GM08714 (cell line): ENCODE results near the gene TGM3.
"Not testable (repeated sequence)": the region's sequence is repeated elsewhere in the genome, so short reads cannot be mapped to it uniquely, and the experiment has no call there.

Source experiments
- H3K4me3 ChIP-seq: fragments of 200-500 bp; sonication (Bioruptor generic); 2 replicates; pipeline ENCODE4 v1.5.1; 2014; ENCODE audit warnings: mild to moderate bottlenecking, low read length, inconsistent platforms
- ZNF274 ChIP-seq: IDR thresholded peaks from 2 replicates; pipeline ENCODE4 v1.6.1; 2012; ENCODE audit warnings: mild to moderate bottlenecking, low read depth, low read length

Gene TGM3, protein sequence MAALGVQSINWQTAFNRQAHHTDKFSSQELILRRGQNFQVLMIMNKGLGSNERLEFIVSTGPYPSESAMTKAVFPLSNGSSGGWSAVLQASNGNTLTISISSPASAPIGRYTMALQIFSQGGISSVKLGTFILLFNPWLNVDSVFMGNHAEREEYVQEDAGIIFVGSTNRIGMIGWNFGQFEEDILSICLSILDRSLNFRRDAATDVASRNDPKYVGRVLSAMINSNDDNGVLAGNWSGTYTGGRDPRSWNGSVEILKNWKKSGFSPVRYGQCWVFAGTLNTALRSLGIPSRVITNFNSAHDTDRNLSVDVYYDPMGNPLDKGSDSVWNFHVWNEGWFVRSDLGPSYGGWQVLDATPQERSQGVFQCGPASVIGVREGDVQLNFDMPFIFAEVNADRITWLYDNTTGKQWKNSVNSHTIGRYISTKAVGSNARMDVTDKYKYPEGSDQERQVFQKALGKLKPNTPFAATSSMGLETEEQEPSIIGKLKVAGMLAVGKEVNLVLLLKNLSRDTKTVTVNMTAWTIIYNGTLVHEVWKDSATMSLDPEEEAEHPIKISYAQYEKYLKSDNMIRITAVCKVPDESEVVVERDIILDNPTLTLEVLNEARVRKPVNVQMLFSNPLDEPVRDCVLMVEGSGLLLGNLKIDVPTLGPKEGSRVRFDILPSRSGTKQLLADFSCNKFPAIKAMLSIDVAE

DNA sequence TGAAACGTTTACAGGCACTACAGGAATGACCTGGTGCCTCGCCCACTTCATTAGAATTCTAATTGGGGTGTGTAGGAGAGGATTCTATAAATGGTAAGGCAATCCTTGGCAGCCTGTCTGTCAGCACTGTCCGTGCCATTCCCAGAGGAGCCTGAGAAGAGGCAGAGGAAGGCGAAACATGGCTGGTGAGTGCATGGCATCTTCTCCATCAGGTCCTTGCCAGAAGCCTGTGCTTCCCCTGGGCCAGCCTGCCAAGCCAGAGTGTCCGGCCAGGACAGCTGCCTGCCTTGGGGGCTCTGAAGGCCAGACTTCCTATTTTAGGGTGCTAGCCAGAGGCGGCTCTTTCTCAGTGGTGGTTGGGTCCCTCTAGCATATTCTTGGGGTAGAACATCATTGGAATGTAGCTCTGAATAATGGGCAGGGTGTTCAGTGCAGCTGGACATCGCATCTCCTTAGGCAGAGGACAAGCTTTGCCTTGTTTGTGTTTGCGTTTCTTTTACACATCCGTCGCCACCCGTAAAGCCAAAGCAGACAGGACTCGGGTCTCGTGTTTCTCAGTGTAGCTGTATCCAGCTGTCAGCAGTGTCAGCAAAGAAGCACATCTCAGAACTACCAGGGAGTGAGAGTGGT, at the start of gene TGM3:
Gene TGM3, plus strand, starts transcription at position 116 of the 630 bp plus-strand sequence. Its CDS starts 63 bp downstream, at position 179.
- H3K4me3 ChIP-seq = no peak within 1 kb of the TSS
- no peak for TF ChIP-seq ZNF274

DNA sequence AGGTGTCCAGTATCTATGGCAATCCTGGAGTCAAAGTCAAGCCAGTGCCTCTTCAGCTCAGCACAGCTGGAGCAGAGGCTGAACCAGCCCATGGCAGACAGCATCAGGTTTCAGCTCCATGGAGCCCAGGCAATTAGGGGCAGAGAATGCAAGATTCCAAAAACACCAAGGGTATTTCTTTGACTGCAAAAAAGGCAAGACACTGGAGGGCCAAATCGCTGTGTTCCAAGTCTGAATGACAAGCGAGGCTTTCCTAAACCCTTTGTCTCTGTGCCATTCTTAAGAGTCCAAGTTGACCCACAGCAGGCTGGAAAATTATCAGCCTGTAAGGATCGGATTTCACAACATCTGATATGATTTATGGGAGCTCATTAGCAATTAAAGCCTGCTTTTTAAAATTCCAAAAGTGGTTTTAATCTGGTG, 49.7 kb upstream of the TGM3 start:
- no peak for TF ChIP-seq ZNF274
- no peak overlapping the region for H3K4me3 ChIP-seq

DNA sequence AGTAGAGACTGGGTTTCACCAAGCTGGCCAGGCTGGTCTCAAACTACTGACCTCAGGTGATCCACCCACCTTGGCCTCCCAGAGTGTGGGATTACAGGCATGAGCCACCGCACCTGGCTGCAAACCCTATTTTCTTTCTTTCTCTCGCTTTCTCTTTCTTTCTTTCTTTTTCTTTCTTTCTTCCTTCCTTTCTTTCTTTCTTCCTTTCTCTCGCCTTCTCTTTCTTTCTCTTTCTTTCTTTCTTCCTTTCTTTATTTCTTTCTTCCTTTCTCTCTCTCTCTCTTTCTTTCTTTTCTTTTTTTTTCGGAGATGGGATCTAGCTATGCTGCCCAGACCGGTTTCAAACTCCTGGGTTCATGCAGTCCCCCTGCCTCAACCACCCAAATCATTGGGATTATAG, 47.0 kb upstream of the TGM3 start:
- TF ChIP-seq ZNF274 = no peak
- no peak overlapping the region for H3K4me3 ChIP-seq

DNA sequence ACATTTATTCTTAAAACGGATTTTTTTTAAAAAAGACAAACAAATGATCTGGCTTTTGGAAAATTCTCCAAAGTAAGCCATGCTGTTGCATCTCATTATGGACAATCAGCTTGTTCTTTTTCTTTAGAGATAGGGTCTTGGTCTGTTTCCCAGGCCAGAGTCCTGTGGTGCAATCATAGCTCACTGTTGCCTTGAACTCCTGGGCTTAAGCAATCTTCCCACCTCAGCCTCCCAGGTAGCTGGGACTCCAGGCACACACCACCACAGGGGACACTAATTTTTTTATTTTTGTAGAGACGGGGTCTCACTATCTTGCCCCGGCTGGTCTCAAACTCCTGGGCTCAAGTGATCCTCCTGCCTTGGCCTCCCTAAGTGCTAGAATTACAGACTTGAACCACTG, 45.9 kb upstream of the TGM3 start:
- no peak overlapping the region for H3K4me3 ChIP-seq
- no peak for TF ChIP-seq ZNF274

DNA sequence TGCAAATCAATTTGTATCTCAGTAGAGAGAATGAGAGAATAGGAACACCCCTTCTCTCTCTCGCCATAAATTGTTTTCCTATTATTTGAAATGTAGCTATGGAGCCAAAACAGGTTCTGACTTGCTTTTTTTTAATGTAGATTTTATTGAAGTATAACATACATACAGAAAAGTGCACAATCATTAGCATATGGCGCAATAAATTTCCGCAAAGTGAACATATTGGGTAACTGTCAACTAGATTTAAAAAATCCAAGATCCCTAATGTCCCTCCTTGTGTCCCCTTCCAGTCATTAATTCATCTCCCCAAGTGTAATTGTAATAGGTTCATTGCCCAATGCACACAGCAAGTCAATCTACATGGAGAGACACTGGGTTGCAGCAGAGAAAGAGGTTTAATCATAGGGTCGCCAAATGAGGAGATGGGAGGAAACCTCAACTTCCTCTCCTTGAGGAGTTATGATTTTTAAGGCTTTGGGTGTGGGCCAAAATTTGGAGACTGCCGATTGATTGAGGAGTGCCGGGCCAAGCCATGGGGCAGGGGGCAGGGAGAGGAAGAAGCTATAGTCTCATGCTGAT, 43.3 kb upstream of the TGM3 start:
- TF ChIP-seq ZNF274 = no peak
- no peak overlapping the region for H3K4me3 ChIP-seq

DNA sequence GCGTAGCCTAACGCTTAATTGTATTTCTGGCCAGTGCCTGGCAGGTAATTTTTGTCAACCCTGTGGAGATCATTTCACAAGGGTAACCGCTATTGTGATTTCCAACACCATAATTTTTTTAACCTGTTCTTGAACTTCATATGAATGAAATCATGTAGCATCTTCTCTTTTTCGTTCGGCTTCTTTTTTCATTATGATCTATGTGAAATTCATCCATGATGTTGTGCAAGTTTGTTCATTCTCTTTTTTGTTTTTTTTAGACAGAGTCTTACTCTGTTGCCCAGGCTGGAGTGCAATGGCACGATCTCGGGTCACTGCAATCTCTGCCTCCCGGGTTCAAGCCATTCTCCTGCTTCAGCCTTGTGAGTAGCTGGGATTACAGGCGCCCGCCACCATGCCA, 42.5 kb upstream of the TGM3 start:
- no peak overlapping the region for H3K4me3 ChIP-seq
- TF ChIP-seq ZNF274 = no peak

DNA sequence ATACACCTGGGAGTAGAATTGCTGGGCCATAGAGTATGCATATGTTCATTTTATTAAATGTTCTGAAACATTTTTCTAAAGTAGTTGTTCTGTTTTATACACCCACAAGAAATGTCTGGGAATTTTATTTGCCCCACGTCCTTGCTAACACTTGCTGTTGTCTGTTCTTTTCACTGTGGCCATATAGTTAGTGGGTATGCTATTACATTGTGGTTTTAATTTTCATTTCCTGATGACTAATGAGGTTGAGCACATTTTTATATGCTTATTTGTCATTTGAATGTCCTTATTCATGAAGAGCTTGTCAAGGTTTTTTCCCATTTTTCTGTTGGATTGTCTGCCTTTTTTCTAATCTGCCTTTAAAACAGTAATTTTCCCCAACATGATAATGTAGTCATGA, 41.5 kb upstream of the TGM3 start:
- no peak overlapping the region for H3K4me3 ChIP-seq
- no peak for TF ChIP-seq ZNF274

DNA sequence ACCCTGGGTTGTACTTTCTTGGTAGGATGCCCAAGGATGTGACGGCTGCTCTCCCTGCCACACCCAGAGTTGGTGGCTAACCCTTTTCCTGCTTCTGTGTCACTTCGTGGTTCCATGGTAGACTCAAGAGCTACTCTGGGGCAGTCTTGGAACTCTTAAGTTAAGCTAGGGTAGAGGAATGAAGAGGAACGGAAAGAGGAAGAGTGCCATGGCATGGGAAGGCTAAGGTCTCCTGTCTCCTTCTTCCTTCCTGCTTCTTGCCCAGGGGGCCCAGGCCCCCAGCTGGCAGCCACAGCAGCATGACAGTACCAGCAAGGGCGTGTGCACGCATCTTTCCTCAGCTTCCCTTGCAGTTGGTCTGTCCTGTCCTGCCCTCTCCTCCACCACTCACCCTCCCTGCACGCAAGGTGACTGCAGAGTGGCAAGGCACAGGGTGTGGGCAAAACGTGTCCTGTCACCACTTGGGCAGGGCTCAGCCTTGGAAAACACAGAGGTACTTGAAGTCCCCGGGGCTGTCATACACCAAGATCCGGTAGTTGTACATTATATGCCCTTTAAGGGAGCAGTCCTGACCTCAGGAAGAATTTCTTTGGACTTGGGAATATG, 39.8 kb upstream of the TGM3 start:
- H3K4me3 ChIP-seq = no peak overlapping the region
- no peak for TF ChIP-seq ZNF274

DNA sequence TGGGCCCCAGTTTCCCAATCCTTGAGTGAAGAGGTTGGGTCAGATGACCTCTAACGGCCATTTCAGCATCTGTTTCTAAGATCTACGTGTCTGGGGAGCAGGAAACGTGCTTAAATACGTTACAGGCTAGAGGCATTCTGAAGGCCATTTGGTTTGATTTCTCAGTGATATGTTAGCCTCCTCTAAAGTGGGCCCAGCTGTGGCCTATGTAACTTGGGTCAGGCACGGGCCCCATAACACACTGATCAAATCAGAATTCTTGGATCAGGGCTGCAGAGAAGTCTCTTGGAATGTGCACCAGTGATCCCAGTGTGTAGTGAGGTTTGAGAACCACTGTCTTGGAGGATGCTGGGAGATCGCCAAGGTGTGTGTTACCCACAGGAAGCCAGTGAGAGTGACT, 36.1 kb upstream of the TGM3 start:
- H3K4me3 ChIP-seq = no peak overlapping the region
- no peak for TF ChIP-seq ZNF274

DNA sequence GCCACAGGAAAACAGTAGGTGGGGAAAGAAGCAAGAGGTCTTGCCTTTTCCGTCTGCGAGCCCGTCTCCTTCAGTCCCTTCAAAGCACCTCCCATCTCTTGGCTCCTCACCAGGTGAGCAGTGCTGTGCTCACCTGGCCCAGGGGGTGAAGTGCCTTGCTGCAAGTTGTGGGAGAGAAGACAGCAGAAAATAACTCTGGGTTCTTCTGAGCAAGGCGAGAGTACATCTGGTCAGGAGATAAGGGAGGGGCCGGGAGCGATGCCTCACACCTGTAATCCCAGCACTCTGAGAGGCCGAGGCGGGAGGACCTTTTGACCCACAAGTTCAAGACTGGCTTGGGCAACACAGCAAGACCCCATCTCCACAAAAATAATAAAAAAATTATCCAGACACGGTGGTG, 35.6 kb upstream of the TGM3 start:
- TF ChIP-seq ZNF274 = no peak
- H3K4me3 ChIP-seq = no peak overlapping the region

DNA sequence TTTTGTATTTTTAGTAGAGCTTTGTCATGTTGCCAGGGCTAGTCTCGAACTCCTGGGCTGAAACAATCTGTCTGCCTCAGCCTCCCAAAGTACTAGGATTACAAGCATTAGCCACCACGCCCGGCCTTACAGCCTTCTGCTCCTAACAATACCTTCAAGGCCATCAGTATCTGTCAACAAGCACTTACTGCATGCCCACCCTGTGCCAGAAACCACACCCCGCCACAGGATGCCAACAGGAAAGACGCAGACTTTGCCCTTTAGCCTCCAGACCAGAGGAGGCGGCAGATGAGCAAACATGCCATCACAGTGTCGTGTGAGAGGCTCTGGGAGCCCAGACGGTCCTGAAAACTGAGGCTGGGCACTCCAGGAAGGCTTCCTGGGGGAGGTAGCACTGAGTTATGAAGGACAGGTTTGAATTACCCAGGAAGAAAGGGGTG, 34.7 kb upstream of the TGM3 start:
- TF ChIP-seq ZNF274 = no peak
- H3K4me3 ChIP-seq = no peak overlapping the region

DNA sequence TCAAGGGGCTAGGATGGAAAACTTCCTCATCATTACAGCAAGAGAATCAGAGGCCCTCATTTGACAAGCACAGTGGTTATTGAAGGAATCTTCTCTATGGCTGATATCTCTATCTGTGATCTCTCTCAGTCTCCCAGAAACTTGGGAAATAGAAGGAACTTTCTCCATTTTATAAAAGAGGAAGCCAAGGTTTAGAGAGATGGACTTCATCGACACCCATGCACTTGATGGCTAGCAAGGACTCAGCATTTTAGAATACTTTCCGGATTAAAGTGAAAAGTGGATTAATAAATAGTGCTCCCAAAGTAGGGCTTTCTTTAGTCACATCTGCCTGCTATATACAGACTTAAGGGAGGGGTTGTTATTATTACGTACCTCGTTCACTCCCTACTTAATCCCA, 34.2 kb upstream of the TGM3 start:
- no peak for TF ChIP-seq ZNF274
- no peak overlapping the region for H3K4me3 ChIP-seq

DNA sequence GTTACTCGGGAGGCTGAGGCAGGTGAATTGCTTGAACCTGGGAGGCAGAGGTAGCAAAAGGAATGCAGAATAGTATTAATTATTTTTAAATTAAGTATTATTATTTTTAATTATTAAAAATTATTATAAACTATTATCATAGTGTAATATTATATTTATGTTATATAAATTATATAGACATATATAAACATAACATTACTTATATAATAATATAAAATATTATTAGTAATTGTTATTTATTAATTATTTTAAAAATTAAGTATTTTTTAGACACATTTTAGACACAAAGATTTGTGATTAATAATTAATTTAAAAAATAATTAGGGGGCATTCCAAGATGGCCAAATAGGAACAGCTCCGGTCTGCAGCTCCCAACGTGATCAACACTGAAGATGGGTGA, 31.7 kb upstream of the TGM3 start:
- H3K4me3 ChIP-seq = no peak overlapping the region

DNA sequence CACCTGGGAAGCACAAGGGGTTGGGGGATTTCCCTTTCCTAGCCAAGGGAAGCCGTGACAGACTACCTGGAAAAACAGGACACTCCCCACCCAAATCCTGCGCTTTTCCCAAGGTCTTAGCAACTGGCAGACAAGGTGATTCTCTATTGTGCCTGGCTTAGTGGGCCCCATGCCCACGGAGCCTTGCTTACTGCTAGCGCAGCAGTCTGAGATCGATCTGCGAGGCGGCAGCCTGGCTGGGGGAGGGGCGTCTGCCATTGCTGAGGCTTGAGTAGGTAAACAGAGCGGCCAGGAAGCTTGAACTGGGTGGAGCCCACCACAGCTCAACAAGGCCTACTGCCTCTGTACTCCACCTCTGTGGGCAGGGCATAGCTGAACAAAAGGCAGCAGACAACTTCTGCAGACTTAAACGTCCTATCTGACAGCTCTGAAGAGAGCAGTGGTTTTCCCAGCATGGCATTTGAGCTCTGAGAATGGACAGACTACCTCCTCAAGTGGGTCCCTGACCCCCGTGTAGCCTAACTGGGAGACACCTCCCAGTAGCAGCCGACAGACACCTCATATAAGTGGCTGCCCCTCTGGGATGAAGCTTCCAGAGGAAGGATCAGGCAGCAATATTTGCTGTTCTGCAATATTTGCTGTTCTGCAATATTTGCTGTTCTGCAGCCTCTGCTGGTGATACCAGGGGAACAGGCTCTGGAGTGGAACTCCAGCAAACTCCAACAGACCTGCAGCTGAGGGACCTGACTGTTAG, 31.0 kb upstream of the TGM3 start:
- not testable (repeated sequence) for H3K4me3 ChIP-seq

More for the DNA sequence above, 31.7 kb upstream of the TGM3 start:
- TF ChIP-seq ZNF274 = no peak
